HG02970 (cell line): ENCODE measurements around the gene MRGPRF.

Experiments
- ATAC-seq: cut with Tn5 transposase; IDR thresholded peaks from one replicate; pipeline ENCODE4 v1.9.1; 2021; ENCODE audit warnings: mild to moderate bottlenecking, moderate library complexity, moderate number of reproducible peaks; ENCODE audit not compliant: unreplicated experiment, low FRiP score

MRGPRF gene

DNA sequence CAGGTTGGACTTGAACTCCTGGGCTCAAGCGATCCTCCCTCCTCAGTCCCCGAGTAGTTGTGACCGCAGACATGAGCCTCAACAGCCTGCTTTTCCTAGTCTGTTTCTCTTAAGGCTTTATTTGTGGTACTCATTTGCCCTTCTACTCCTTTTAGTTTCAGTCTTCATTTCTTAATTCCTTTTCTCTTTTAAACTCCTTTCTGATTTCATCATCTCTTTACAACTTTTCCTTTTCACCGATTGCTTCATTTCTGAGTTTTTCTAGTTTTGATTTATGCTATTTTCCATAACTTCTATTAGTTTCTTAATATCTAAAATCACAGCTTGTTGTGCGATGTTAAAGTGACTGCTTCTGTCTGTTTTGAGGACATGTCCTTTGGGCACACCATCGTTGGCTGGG is 17.3 kb upstream of the MRGPRF start:
- ATAC-seq = no peak

GRCh38 chr11:69027704-69028372 is 14.8 kb upstream of the MRGPRF start:
- no peak for ATAC-seq

- ATAC-seq = no peak
Observed at GRCh38 chr11:69024509-69024908, 11.5 kb upstream of the MRGPRF start.

DNA sequence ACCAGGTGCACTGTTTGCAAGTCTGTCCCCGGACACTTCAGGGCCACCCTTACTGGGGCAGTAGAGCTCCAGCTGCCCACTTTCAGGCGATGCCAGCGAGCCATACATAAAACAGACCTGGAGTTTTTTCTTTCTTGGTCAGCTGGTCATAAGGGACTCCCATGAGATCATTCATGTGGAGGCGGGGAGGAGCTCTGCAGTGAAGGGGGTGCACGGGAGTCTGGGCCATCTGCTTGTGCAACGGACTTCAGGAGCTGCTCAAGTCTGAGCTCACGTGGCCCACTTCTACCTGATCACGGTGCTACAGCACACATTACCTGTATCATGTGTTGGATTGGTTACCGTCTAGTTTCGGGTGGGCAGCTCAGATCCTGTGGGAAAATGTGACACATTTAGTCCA is 9.2 kb upstream of the MRGPRF start:
- no peak for ATAC-seq

DNA sequence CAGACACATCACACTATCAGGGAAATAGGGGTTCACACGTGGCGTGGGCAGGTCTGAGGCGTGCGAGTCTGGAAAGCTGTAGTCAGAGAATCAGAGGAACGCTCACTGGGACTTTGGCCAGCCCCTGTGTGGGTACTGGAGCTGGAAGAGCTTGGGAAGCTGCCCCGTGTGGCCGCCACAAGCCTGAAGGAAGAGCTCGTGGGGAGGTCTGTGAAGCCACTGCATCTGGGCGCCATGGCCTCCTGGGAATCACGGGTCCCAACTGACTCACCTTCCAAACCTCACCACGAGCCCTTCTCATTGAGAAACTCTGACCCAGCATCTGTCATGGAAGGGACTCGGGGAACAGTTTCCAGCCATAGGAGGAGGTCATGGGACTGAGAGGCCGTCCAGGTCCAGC is 5.9 kb upstream of the MRGPRF start:
- no peak for ATAC-seq

DNA sequence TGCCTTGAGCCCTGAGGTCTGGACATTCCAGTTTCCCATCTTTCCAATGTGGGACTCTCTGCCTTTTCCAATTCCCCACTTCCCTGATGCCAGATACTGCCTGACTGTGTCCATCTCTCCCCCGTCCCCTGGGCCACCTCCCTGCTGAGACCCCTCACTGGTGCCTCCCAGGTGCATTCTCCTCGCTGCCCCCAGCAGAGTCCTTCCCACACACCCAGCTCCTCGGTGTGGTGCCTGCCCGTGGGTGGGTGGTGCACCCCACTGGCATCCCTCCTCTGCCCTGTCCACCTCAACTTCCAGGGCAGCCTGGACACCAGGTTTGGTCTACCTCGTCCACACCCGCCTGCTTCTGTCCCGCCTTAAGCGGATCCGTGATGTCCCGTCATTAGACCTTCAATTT is 4.9 kb upstream of the MRGPRF start:
- ATAC-seq = no peak

GRCh38 chr11:69014898-69015549 is 2.0 kb upstream of the MRGPRF start:
- no peak for ATAC-seq

DNA sequence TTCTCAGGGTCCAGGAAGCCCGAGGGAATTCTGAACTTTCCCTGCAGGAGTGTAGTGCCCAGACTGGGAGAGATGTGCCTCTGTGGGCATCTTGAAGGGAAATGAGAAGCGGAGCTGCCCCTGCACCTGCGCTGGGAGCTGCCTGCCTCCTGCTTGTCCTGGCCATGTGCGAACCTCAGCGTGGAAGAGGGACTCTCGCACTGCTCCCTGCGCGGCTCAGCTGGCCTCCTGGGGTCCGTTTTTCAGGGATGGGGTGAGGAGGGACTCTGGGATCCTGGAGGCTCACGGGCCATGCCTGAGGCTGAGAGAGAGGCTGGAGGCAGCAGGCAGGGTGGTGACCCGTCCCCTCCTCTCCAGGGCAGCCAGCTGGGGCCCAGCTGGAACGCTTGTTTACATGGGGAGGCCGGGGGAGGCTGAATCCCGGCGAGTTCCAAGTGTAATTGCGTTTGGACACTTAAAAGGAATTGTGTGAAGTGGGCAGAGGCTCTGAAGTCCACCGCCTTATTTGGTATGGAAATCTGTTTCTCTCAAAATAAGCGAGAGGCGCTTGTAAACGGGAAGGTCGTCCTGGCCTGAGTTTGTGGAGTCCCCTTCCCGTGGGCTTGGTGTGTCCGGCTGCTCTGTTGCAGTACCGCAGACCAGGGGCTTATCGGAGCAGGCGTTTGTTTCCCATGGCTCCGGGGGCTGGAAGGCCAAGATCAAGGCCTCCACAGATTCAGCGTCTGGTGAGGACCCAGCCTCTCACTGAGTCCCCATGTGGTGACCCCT is 1.2 kb upstream of the MRGPRF start:
- ATAC-seq = no peak

GRCh38 chr11:69012092-69013008 is 696 bp downstream of the MRGPRF start:
- no peak for ATAC-seq

DNA sequence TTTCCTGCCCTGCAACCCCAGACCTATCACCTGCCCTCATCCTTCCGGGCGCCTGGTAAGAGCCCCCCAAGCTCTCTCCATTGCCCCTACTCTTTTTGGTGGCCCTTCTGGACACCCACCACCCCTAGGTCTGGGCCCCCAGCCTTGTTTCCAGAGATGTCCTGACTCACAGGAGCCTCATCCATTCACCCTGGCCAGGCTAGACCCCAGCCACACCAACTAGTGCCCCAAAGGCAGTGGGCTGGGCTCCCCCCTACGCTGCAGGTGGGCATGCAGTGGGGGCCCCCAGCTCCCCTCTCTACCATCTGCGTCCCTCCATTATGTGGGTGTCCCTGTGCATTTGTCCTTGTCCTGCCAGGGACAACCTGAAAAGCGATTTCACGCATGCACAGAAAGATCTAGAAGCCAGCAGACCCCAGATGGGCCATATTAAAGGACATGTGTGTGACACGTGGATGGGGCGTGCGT is 1.4 kb downstream of the MRGPRF start:
- no peak for ATAC-seq

DNA sequence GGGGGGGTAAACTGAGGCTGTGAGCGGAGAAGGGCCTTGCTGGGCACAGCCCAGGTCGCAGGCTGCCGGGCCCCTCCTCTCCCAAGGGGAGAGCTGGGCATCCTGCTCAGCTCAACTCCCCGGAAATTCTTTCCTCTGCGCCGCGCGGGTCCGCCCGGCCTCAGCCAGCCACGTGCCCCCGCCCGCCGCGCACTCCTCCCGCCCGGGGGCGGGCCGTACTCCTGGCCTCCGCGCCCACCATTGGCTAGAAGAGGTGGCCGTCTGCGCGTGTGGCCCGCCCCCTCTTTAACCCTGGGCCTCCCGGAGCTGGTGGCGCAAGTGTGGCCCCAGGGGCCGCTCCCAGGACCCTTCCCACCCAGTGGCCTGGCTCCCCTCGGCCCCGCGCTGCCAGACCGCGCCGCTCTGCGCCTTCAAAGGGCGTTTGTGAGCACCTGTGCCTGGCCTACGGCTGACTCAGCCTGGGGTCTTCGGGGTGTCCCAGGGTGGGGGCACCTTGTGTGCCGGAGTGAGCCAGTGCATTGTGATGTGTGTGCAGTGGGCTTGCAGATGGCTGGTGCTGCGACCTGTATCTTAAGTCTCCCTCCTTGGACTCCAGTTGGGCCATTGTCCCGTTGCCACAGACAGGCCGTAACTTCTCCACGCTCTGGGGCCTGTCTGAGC is 2.0 kb downstream of the MRGPRF start:
- ATAC-seq = no peak

- no peak for ATAC-seq
Observed at GRCh38 chr11:69010361-69010891, 2.6 kb downstream of the MRGPRF start.

DNA sequence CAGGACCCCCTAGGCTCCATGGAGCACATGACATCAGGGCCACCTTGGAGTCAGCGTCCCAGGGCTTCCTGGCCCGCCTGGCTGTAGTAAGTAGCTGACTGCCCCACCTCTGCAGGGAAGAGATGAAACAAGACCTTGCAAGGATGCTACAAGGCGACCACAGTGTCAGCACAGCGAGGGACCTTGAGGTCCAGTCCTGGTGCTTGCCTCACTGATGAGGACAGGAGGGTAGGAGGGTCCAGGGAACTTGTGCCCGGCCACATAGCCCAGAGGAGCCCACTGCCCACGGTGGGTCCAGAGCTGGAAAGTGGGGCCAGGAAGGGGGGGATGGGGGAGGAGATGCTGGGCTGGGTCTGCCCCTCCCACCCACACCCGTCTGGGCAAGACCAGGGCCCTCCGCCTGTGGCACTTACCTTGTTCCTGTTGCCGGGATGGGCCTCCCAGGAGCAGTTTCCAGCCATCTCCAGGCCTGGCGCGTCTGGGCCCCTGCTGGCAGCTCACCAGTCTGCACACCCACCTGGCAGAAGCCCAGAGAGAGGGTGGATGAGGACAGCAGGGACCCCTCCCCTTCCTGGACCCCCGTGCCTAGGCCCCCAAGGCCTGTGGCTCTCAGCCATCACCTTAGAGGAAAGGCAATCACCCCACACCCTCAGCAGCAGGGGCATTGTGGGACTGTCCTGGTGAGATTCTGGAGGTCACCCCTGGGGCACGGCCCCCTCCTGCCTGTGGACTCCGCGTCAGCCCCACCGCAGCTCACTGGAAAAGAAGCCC is 3.4 kb downstream of the MRGPRF start:
- no peak for ATAC-seq

GRCh38 chr11:69008737-69009440 is 4.2 kb downstream of the MRGPRF start:
- ATAC-seq = no peak

DNA sequence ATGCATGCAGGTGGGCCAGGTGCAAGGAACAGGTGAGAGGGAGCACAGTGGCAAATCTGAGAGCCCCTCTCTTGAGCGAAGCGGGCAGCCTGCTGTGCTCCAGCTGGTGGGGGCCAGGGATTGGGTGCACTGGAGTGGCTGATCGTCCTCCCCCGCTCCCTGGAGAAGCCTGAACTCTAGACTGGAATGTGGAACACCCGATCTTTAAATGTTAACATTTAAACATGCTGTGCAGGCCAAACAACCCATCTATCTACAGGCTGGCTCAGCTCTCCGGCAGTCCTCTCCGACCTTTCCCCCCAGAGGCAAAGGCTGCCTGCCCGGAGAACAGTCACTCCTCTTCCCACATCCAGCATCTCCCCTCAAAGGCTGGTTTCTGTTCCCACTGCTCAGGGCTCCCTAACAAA is 5.1 kb downstream of the MRGPRF start:
- ATAC-seq = no peak

DNA sequence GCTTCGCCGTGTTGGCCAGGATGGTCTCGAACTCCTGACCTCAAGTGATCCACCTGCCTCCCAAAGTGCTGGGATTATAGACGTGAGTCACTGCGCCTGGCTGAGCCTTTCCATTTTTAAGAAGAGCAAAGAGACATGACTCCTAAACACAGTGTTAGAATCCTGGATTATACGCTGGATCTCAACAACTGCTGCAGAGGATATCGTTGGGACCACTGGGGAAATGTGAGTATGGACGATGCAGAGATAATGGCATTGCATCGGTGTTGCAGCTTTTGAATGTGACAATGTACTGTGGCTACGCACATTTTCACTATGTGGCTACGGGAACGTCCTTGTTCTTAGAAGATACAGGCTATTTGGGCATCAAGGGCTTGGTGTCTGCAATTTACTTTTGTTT is 6.2 kb downstream of the MRGPRF start:
- no peak for ATAC-seq

- ATAC-seq = no peak
Observed at GRCh38 chr11:69005631-69006368, 7.2 kb downstream of the MRGPRF start.

- ATAC-seq = no peak
Observed at GRCh38 chr11:69005183-69005630, 7.8 kb downstream of the MRGPRF start.
